ENCODE measurements around the gene JAM3. TPM values are rescaled to one million over a fixed set of nuclear protein-coding genes. Genes with fewer than 3 reads are reported as not detected.

The JAM3 gene
- total and polyA plus RNA-seq, 2 of the 13 experiments (the other 11 are each of a cell fraction or from before 2014, with no cell fraction given), result 0.98 to 2.8 TPM

GRCh38 chr11:134070342-134070845, 1.5 kb downstream of the JAM3 start:
- H3K79me2 ChIP-seq (ENCODE audit: insufficient read depth, low read length), result no peaks in the 10 kb centered on the region
- no peak overlapping the region for H3K27ac ChIP-seq (ENCODE audit: extremely low read length, insufficient read depth, low read length)
- no peaks in the 10 kb centered on the region for H3K4me1 ChIP-seq (ENCODE audit: insufficient read depth, low read length)
- no peak overlapping the region for H3K4me3 ChIP-seq (replicated peaks in 1 of 3; ENCODE audit: insufficient read depth in 1 of 3, low read depth in 2 of 3, low read length in 3 of 3)
- ChIA-PET POLR2A (no interaction called here), CTCF (ENCODE audit: low intra/inter-chr PET ratio, low total read pairs) (no interaction called here)
- no peak overlapping the region for H3K9ac ChIP-seq (ENCODE audit: insufficient read depth, low read depth, low read length)
- DNase-seq (ENCODE audit: low spot score) (no peak), ATAC-seq (no peak), FAIRE-seq (no peak)
- H3K9me3 ChIP-seq (ENCODE audit: low read length), result no peaks in the 10 kb centered on the region
- peaks cover 0 to 25% of the 10 kb centered on the region in 2 experiments; a peak in 4 of 5 replicates for H3K27me3 ChIP-seq (ENCODE audit: control insufficient read depth in 1 of 2, insufficient read depth in 2 of 2, low read length in 2 of 2)
- no peak overlapping the region for H3K4me2 ChIP-seq (ENCODE audit: low read depth, low read length)
- H4K20me1 ChIP-seq (ENCODE audit: insufficient read depth, low read length), result 0 out of 2 replicates have a peak, but pooled peaks cover 5% of the 10 kb centered on the region
- H3K36me3 ChIP-seq (replicated peaks in 1 of 2; ENCODE audit: control insufficient read depth in 1 of 2, insufficient read depth in 2 of 2, low read length in 2 of 2), result no peaks in the 10 kb centered on the region
- BruUV-seq (replicated peaks), result no TSS peak
- 17% methylated on average over 6 of the region's 6 CpGs for WGBS (ENCODE audit: low lambda C conversion rate)
- in situ Hi-C loops (cut with HindIII; ENCODE audit: extremely low pct_ligation_motif_present, low pct_unique_long_range_greater_than_20kb), result no loop called here
- no peak overlapping the region for H2AFZ ChIP-seq (ENCODE audit: low read length)
- intact Hi-C loops (cut with micrococcal nuclease; ENCODE audit: unreplicated experiment), result no loop called here
- TF ChIP-seq BHLHE40 (IDR thresholded peaks at IDR 0.05; ENCODE audit: low read length), result 0 out of 2 replicates have a peak, but pooled peaks have one; percentile 32
- no peak for TF ChIP-seq SOX13 (IDR thresholded peaks at IDR 0.05)
- TF ChIP-seq SOX13 (CRISPR knock-in tag; conservative IDR thresholded peaks at IDR 0.05 in 1 of 2, IDR thresholded peaks at IDR 0.05 in 1 of 2), result peak in 1 of 2 experiments; percentile 40; a peak in 1 of 4 replicates
- TF ChIP-seq ZNF326 (CRISPR knock-in tag; IDR thresholded peaks at IDR 0.05; ENCODE audit: borderline replicate concordance), result no peak
- TF ChIP-seq SOX6 (IDR thresholded peaks at IDR 0.05), result no peak
- 0 out of 2 replicates have a peak, but pooled peaks have one; percentile 14 for TF ChIP-seq SOX6 (CRISPR knock-in tag; IDR thresholded peaks at IDR 0.05)

- Histone ChIP-seq H3K9me3 (ENCODE audit: low read length) (no peaks in the 10 kb centered on the region), H3K4me2 (ENCODE audit: low read depth, low read length) (no peak overlapping the region), H3K4me1 (ENCODE audit: insufficient read depth, low read length) (no peaks in the 10 kb centered on the region), H3K79me2 (ENCODE audit: insufficient read depth, low read length) (no peaks in the 10 kb centered on the region), H2AFZ (ENCODE audit: low read length) (no peak overlapping the region), H4K20me1 (ENCODE audit: insufficient read depth, low read length) (0 out of 2 replicates have a peak, but pooled peaks cover 5% of the 10 kb centered on the region), H3K4me3 (replicated peaks in 1 of 3; ENCODE audit: insufficient read depth in 1 of 3, low read depth in 2 of 3, low read length in 3 of 3) (no peak overlapping the region), H3K27me3 (ENCODE audit: control insufficient read depth in 1 of 2, insufficient read depth in 2 of 2, low read length in 2 of 2) (peaks cover 0 to 16% of the 10 kb centered on the region in 2 experiments; a peak in 4 of 5 replicates), H3K27ac (ENCODE audit: extremely low read length, insufficient read depth, low read length) (no peak overlapping the region), H3K36me3 (replicated peaks in 1 of 2; ENCODE audit: control insufficient read depth in 1 of 2, insufficient read depth in 2 of 2, low read length in 2 of 2) (no peaks in the 10 kb centered on the region), H3K9ac (ENCODE audit: insufficient read depth, low read depth, low read length) (no peak overlapping the region)
- BruUV-seq (replicated peaks), result no TSS peak
- intact Hi-C loops (cut with micrococcal nuclease; ENCODE audit: unreplicated experiment), result no loop called here
- ATAC-seq, result no peak
- no peak for FAIRE-seq
- 1% methylated on average over 3 of the region's 3 CpGs for WGBS (ENCODE audit: low lambda C conversion rate)
- POLR2A ChIA-PET, result no interaction called here
- DNase-seq (ENCODE audit: low spot score), result no peak
- in situ Hi-C loops (cut with HindIII; ENCODE audit: extremely low pct_ligation_motif_present, low pct_unique_long_range_greater_than_20kb), result no loop called here
- CTCF ChIA-PET (ENCODE audit: low intra/inter-chr PET ratio, low total read pairs), result no interaction called here
- TF ChIP-seq, protein P1, sequence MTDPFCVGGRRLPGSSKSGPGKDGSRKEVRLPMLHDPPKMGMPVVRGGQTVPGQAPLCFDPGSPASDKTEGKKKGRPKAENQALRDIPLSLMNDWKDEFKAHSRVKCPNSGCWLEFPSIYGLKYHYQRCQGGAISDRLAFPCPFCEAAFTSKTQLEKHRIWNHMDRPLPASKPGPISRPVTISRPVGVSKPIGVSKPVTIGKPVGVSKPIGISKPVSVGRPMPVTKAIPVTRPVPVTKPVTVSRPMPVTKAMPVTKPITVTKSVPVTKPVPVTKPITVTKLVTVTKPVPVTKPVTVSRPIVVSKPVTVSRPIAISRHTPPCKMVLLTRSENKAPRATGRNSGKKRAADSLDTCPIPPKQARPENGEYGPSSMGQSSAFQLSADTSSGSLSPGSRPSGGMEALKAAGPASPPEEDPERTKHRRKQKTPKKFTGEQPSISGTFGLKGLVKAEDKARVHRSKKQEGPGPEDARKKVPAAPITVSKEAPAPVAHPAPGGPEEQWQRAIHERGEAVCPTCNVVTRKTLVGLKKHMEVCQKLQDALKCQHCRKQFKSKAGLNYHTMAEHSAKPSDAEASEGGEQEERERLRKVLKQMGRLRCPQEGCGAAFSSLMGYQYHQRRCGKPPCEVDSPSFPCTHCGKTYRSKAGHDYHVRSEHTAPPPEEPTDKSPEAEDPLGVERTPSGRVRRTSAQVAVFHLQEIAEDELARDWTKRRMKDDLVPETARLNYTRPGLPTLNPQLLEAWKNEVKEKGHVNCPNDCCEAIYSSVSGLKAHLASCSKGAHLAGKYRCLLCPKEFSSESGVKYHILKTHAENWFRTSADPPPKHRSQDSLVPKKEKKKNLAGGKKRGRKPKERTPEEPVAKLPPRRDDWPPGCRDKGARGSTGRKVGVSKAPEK (CRISPR knock-in tag; IDR thresholded peaks at IDR 0.05; ENCODE audit: borderline replicate concordance), result no peak
- TF ChIP-seq ZNF382 (CRISPR knock-in tag; IDR thresholded peaks at IDR 0.05; ENCODE audit: borderline replicate concordance), result no peak
- TF ChIP-seq, protein P2, sequence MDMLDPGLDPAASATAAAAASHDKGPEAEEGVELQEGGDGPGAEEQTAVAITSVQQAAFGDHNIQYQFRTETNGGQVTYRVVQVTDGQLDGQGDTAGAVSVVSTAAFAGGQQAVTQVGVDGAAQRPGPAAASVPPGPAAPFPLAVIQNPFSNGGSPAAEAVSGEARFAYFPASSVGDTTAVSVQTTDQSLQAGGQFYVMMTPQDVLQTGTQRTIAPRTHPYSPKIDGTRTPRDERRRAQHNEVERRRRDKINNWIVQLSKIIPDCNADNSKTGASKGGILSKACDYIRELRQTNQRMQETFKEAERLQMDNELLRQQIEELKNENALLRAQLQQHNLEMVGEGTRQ (IDR thresholded peaks at IDR 0.05; ENCODE audit: low read depth, low read length), result no peak
- TF ChIP-seq, protein P2 (CRISPR knock-in tag; IDR thresholded peaks at IDR 0.05; ENCODE audit: borderline replicate concordance), result no peak
- no peak for TF ChIP-seq RAD21 (CRISPR knock-in tag; IDR thresholded peaks at IDR 0.05)
- no peak for TF ChIP-seq NFYB (CRISPR knock-in tag; IDR thresholded peaks at IDR 0.05)
- TF ChIP-seq ZFP62 (CRISPR knock-in tag; IDR thresholded peaks at IDR 0.05), result no peak
Measured at GRCh38 chr11:134071306-134071705, 2.4 kb downstream of the JAM3 start.
